Ovary (tissue), 9 donors: ENCODE measurements around the gene NNMT. TPM values are rescaled to one million over a fixed set of nuclear protein-coding genes. Genes with fewer than 3 reads are reported as not detected.

Experiments used
- DNase-seq, 5 donors: peaks; one replicate each; pipeline ENCODE4 v3.0.0-alpha.2; 2019 to 2020
- H3K27ac ChIP-seq, 2 donors: fragments of 200-600 bp; one replicate each; pipeline versions ENCODE4 v1.5.1 to v1.8.0; 2019 to 2022
- H3K27me3 ChIP-seq: fragments of 200-600 bp; one replicate; pipeline ENCODE4 v1.8.0; 2022
- H3K36me3 ChIP-seq: fragments of 200-600 bp; sonication (generic); one replicate; pipeline ENCODE4 v1.5.1; 2019
- H3K4me1 ChIP-seq: one replicate; pipeline ENCODE4 v1.8.1; 2013; ENCODE audit warnings: mild to moderate bottlenecking, moderate library complexity; ENCODE audit not compliant: insufficient read depth
- H3K4me3 ChIP-seq: fragments of 200-600 bp; sonication (generic); one replicate; pipeline ENCODE4 v1.5.1; 2017
- H3K9me3 ChIP-seq, 2 donors: fragments of 200-600 bp in 1 of 2; sonication (generic) in 1 of 2; one replicate each; pipeline versions ENCODE4 v1.5.1 to v1.8.1; 2013 to 2019; ENCODE audit warnings: mild to moderate bottlenecking in 1 of 2, moderate library complexity in 1 of 2
- CTCF ChIP-seq, 3 donors: fragments of 450-650 bp in 2 of 3; fragments of 200-600 bp in 1 of 3; IDR thresholded peaks; one replicate each; pipeline versions ENCODE4 v1.5.1 to v1.8.0; 2016 to 2022; ENCODE audit warnings: antibody characterized with exemption in 3 of 3, mild to moderate bottlenecking in 1 of 3
- EP300 ChIP-seq: sonication (generic); formaldehyde crosslinking; IDR thresholded peaks from one replicate; pipeline ENCODE4 v1.6.1; 2017; ENCODE audit warnings: antibody characterized with exemption
- POLR2A ChIP-seq: fragments of 450-650 bp; IDR thresholded peaks from one replicate; pipeline ENCODE4 v1.6.1; 2017; ENCODE audit warnings: antibody characterized with exemption, mild to moderate bottlenecking, moderate library complexity
- WGBS, 3 donors: extraction: QIAGEN DNeasy Blood & Tissue Kit in 1 of 3; methylation state at CpG; one replicate each; pipeline versions ENCODE4 v1.1.5 to v1.1.7; 2013 to 2017; 5-methylcytosine and 5-hydroxymethylcytosine counted together
- intact Hi-C, 4 donors: fragments of 100-400 bp; cut with DNase I; formaldehyde crosslinking; loops; one replicate each; pipeline versions ENCODE4 v1.11.0 to v1.15.1; 2022 to 2023
- polyA plus RNA-seq, 2 donors: library from polyadenylated mRNA; stranded (reverse); fragments of 200-250 nt in 1 of 2; fragments of 350-450 nt in 1 of 2; fragmentation: Illumina TruSeq in 1 of 2; extraction: RNeasy Lipid Tissue Mini Kit (QIAGEN cat#74804) in 1 of 2; gene quantifications; one replicate each; pipeline ENCODE4 v1.2.3, GENCODE V29; 2013 to 2014
- total RNA-seq, 7 donors: library from RNA; depleted of rRNA in 2 of 7; stranded (reverse); fragments of >200 nt in 2 of 7; fragmentation: NEBNext Ultra II Directional in 3 of 7; extraction: Animal tissue kit (Norgen Biotek cat#: 25700) in 3 of 7; gene quantifications; one replicate each; pipeline versions ENCODE4 v1.1.0 to v1.2.4, GENCODE V29; 2016 to 2023
- donor health status: DM: no; HTN: no; CAD: no; lungs with moderate emphysema.
- donor health status: DM: no; HTN: no; CAD: no.
- donor health status: Bipolar disorder and iron deficiency.
- donor health status: DM: yes; HTN: yes; CAD: no.
- donor health status: DM: no; HTN: no; CAD: no.
- donor health status: DM: yes; HTN: yes; CAD: no.

Gene NNMT
- total and polyA plus RNA-seq, 9 donors, result 9.5 to 295 (median 129) TPM

DNA sequence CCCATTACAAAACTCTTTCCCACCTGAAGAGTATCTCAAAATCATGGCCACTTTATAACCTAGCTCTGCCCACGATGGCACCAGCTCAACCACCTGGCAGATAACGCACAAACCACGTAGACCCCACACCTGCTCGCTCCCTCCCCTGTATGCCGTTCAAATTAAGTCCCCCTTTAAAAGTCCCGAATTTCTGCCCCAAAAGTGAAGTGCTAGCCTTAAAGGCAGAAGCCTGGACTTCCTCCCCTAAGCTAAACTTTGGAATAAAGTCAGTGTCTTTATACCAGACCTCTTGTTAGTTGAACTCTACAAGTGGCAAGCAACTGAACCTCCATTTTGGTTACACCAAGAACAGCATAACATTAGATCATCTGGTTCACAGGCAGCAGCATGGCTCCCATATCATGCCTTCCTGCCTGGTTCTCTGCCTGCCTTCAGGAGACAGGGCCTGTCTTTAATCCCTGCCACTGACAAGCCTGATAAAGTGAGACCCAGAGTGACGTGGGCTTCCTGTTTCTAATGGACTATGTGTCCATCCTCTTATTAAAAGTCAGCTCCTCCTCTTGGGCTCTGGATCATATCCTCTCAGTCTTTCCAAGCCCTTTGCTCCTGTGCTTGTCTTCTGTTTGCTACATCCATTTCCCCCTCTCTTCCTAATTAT, 32.6 kb upstream of the NNMT start:
- DNase-seq, result no peak
- intact Hi-C loops, result loop anchor here (2.0 to 10.0 kb wide), 7 partner anchors 206 to 369 kb away; partner anchors contain the start of gene ZBTB16 (in 1 of the 4)
- Histone ChIP-seq H3K27ac (no peak overlapping the region), H3K4me1 (peaks cover 1% of the 10 kb centered on the region), H3K4me3 (no peak overlapping the region), H3K9me3 (no peaks in the 10 kb centered on the region), H3K36me3 (no peaks in the 10 kb centered on the region), H3K27me3 (peaks cover 3% of the 10 kb centered on the region)
- WGBS, 3 donors, result 76 to 83% (median 81%) methylated on average over 7 of the region's 7 CpGs
- TF ChIP-seq EP300 (no peak), POLR2A (no peak), CTCF (IDR thresholded peaks at IDR 0.05) (no peak)

- 77 to 90% (median 85%) methylated on average over 2 of the region's 2 CpGs for WGBS, 3 donors
- Histone ChIP-seq H3K4me3 (no peak overlapping the region), H3K27ac (no peak overlapping the region), H3K9me3 (no peaks in the 10 kb centered on the region), H3K36me3 (no peaks in the 10 kb centered on the region), H3K4me1 (no peaks in the 10 kb centered on the region), H3K27me3 (peaks cover 3% of the 10 kb centered on the region)
- intact Hi-C loops, result loop anchor here (5.0 to 10.0 kb wide), 6 partner anchors 207 to 370 kb away; partner anchors contain the start of gene ZBTB16 (in 1 of the 4)
- no peak for DNase-seq
- no peak for TF ChIP-seq POLR2A
- no peak for TF ChIP-seq CTCF (IDR thresholded peaks at IDR 0.05)
- no peak for TF ChIP-seq EP300
These were observed 31.8 kb upstream of the NNMT start for GRCh38 chr11:114264381-114264780.

DNA sequence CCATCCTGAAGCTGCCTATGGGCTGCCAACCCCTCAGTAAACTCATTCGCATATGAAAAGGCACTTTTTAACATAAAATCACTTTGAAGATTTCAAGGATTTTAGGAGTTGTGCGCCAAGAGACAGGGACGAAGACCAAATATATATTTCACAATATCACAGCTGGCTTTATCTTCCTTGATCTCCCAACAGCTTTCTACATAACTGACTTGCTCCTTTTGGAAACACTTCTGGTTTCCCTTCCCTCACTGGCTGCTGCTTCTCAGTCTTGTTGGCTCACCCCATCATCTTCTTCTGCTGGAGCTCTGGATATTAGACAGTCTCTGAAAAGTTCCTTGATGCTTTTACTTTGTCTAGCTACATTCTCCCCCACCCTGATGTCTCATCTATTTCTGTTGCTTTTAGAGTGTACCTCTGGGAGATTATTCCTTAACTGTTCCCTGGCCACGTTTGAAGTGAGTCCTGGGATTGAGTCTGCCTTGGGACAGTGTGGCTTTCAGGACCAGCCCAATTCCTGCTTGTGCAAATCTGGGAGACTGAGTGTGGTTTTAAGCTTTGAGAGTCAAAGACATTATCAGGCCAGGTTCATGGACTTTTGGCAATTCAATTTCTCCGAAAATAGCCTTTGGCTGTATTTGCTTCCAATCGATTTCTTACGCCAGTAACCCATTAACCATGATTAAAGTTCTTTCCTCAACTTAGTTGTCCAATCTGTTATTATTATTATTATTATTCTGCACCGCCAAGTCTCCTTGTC, 30.9 kb upstream of the NNMT start:
- Histone ChIP-seq H3K4me3 (no peak overlapping the region), H3K9me3 (no peaks in the 10 kb centered on the region), H3K27me3 (peaks cover 3% of the 10 kb centered on the region), H3K36me3 (no peaks in the 10 kb centered on the region), H3K27ac (no peak overlapping the region), H3K4me1 (no peaks in the 10 kb centered on the region)
- WGBS, 3 donors, result 73 to 81% (median 78%) methylated on average over 8 of the region's 8 CpGs
- DNase-seq, result no peak
- TF ChIP-seq EP300, result no peak
- TF ChIP-seq CTCF (IDR thresholded peaks at IDR 0.05), result no peak
- TF ChIP-seq POLR2A, result no peak
- intact Hi-C loops, result loop anchor here in 1 of 4 donors (10.0 kb wide), 1 partner anchor 370 kb away; no protein-coding TSS in a partner anchor

DNA sequence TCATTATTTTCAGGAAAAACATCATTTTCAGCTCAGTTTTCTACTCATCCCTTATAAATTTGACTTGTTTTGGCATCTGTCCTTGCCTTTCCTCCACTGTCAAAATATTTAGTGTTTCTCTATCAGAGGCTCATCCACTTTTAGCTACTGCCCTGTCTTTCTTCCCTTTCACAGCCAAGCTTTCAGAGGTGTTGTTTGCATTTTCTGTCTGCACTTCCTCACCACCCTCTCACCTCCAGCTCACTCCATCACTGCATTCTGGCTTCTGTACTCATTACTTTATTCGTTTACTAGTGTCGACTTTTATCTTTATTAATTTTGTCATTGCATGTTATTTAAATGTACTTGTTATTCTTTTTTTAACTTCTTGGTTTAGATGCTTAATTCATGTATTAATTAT, 26.7 kb upstream of the NNMT start:
- H3K36me3 ChIP-seq, result no peaks in the 10 kb centered on the region
- H3K4me1 ChIP-seq, result no peaks in the 10 kb centered on the region
- WGBS, 3 donors, result 16 to 47% (median 19%) methylated on average over 2 of the region's 2 CpGs
- TF ChIP-seq EP300, result no peak
- no peak for TF ChIP-seq POLR2A
- no peak for TF ChIP-seq CTCF (IDR thresholded peaks at IDR 0.05)
- H3K27me3 ChIP-seq, result peaks cover 3% of the 10 kb centered on the region
- intact Hi-C loops, result loop anchor here in 1 of 4 donors (10.0 kb wide), 1 partner anchor 375 kb away; no protein-coding TSS in a partner anchor
- no peaks in the 10 kb centered on the region for H3K9me3 ChIP-seq
- no peak overlapping the region for H3K27ac ChIP-seq
- DNase-seq, result no peak
- no peak overlapping the region for H3K4me3 ChIP-seq
